Activated B cell treated with CpG ODN at 0.5 μM for 24 hours (primary cell): ENCODE measurements around the gene HCN4. TPM values are rescaled to one million over a fixed set of nuclear protein-coding genes. Genes with fewer than 3 reads are reported as not detected.

Source experiments
- ATAC-seq: fragments of 200-7000 bp; cut with Tn5 transposase; one replicate; pipeline ENCODE4 v1.10.0; 2021; ENCODE audit warnings: low read depth, mild to moderate bottlenecking, moderate library complexity
- CTCF ChIA-PET: fragments of 350-600 bp; sonication (Branson Sonifier 250); formaldehyde crosslinking; loops from one replicate; lab custom pipeline; 2021; ENCODE audit warnings: antibody characterized with exemption; lab: Charles Lee
- POLR2A ChIA-PET: fragments of 350-600 bp; sonication (Branson Sonifier 250); formaldehyde crosslinking; loops from one replicate; lab custom pipeline; 2021; ENCODE audit warnings: antibody characterized with exemption; lab: Charles Lee
- DNase-seq: peaks from one replicate; pipeline ENCODE4 v3.0.0; 2022
- H3K27ac Mint-ChIP-seq: one replicate; pipeline ENCODE4 v1.8.0; 2020; ENCODE audit warnings: mixed read lengths
- H3K27me3 Mint-ChIP-seq: one replicate; pipeline ENCODE4 v1.8.0; 2021; ENCODE audit warnings: mixed read lengths
- H3K36me3 Mint-ChIP-seq: one replicate; pipeline ENCODE4 v1.8.0; 2021; ENCODE audit warnings: low read depth, mixed read lengths
- H3K4me1 Mint-ChIP-seq: one replicate; pipeline ENCODE4 v1.8.0; 2021; ENCODE audit warnings: mixed read lengths
- H3K4me3 Mint-ChIP-seq: one replicate; pipeline ENCODE4 v1.8.0; 2020; ENCODE audit warnings: mild to moderate bottlenecking, mixed read lengths
- H3K9me3 Mint-ChIP-seq: one replicate; pipeline ENCODE4 v1.8.0; 2020; ENCODE audit warnings: mixed read lengths
- CTCF ChIP-seq: fragments of 200-600 bp; IDR thresholded peaks from one replicate; pipeline ENCODE4 v1.8.0; 2022; ENCODE audit warnings: antibody characterized with exemption, mild to moderate bottlenecking
- intact Hi-C: fragments of 100-400 bp; cut with micrococcal nuclease; formaldehyde crosslinking; loops from one replicate; pipeline ENCODE4 v1.15.1; 2024
- total RNA-seq: library from RNA; stranded (reverse); gene quantifications from 2 replicates; pipeline ENCODE4 v1.2.3, GENCODE V29; 2022

Gene HCN4
- total RNA-seq, 1 donor from 2014 or later: not detected

DNA sequence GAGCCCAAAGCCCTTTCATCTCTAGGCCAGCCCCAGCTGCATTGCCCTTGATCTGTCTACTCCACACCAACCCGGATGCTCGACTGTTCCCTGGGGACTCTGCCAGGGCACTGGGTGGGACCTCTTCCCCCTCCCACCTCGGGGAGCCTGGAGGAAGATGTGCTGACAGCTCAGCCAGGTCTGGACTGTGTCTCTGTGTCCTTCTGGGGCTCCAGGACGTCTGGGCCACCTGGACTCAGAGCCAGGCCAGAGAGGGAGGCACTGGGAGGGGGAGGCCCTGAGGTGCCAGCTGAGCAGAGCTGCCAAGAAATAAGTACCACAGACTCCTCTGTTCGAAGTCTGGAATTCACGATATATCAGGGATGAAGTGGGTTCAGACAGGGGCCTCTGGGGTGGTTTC, 5.8 kb upstream of the HCN4 start:
- Mint-ChIP-seq H3K9me3 (no peaks in the 10 kb centered on the region), H3K4me1 (no peaks in the 10 kb centered on the region), H3K27ac (no peak overlapping the region), H3K36me3 (no peaks in the 10 kb centered on the region), H3K27me3 (peaks cover 22% of the 10 kb centered on the region), H3K4me3 (no peak overlapping the region)
- ATAC-seq (no peak), DNase-seq (no peak)
- POLR2A ChIA-PET: no interaction called here
- CTCF ChIA-PET: no interaction called here
- intact Hi-C loops: no loop called here
- no peak for TF ChIP-seq CTCF

DNA sequence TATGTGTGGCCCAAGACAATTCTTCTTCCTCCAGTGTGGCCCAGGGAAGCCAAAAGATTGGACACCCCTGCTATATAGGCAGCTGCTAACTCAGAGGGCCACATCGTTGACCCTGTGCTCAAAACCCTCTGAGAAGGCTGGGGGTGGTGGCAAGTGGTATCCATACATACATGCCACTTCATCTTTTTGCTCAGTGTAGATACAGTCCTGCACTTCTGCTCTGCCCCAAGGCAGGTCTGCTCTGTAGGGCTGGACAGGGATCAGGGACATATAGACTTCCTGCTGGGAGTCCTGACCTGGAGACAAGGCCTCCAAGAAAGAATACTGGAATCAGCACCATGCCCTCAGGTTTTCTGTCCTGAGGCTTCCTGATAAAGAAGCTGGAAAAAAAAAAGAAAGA, 4.5 kb upstream of the HCN4 start:
- no peak for TF ChIP-seq CTCF
- Mint-ChIP-seq H3K4me1 (no peaks in the 10 kb centered on the region), H3K4me3 (no peak overlapping the region), H3K27ac (no peak overlapping the region), H3K9me3 (no peaks in the 10 kb centered on the region), H3K36me3 (no peaks in the 10 kb centered on the region), H3K27me3 (peaks cover 23% of the 10 kb centered on the region)
- ChIA-PET POLR2A (no interaction called here), CTCF (no interaction called here)
- no peak for ATAC-seq
- DNase-seq: no peak
- intact Hi-C loops: no loop called here

DNA sequence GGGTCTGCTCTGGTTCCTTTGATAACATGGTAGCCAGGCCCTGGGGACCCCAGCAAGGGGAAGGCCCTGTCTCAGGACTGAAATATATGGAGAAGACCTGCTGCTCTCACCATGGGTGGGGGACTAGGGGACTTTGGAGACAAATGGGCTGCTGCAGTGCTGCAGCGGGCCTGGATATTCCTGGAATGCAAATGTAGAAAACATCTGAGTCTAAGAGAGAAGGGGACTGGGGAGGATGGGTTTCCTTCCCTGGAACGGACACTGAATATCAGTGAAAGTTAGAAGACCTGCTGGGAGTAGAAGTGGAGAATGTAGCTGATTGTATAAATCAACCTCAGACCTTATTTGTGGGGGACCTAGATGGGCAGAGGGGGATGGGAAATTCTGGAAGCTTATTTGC, 3.1 kb upstream of the HCN4 start:
- no peak for ATAC-seq
- intact Hi-C loops: no loop called here
- H3K9me3 Mint-ChIP-seq: no peaks in the 10 kb centered on the region
- H3K27ac Mint-ChIP-seq: no peak overlapping the region
- no peak for TF ChIP-seq CTCF
- peaks cover 27% of the 10 kb centered on the region for H3K27me3 Mint-ChIP-seq
- DNase-seq: no peak
- ChIA-PET CTCF (no interaction called here), POLR2A (no interaction called here)
- H3K36me3 Mint-ChIP-seq: no peaks in the 10 kb centered on the region
- H3K4me3 Mint-ChIP-seq: no peak overlapping the region
- H3K4me1 Mint-ChIP-seq: no peaks in the 10 kb centered on the region

- Mint-ChIP-seq H3K27me3 (peaks cover 41% of the 10 kb centered on the region), H3K36me3 (no peaks in the 10 kb centered on the region), H3K4me1 (no peaks in the 10 kb centered on the region), H3K9me3 (no peaks in the 10 kb centered on the region), H3K4me3 (no peak overlapping the region), H3K27ac (no peak overlapping the region)
- CTCF ChIA-PET: interaction anchor here (0.7 kb wide), 1 partner anchor 13 kb away, joined by 3 read pairs; no protein-coding TSS in a partner anchor
- intact Hi-C loops: no loop called here
- ATAC-seq: no peak
- DNase-seq: no peak
- TF ChIP-seq CTCF: no peak
- POLR2A ChIA-PET: no interaction called here
These were observed 1.4 kb upstream of the HCN4 start for GRCh38 chr15:73370151-73370550.

DNA sequence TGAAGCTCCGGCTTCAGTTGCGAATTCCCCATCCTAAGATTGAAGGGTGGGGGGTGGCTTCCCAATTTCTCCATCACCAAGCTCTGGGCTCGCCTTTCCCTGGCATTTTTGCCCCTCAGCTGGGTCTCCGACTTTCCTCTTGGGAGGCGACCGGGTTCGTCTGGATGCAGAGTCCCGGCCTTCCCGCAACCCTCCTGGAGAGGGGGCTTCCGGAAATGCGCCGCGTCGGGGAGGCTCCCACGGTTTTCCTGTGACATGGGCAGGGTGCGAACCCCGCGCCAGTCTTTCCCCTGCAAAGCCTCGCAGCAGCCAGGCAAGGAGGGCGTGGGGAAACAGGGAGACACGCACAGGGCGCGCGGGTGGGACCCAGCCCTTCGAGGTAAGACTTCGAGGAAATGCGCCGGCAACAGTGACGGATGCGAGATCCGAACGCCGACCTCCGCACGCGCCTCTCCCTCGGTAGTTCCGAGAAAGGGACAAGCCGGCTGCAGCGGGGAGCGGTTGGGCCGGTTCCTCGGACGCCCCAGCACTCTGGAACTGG, 466 bp upstream of the HCN4 start:
- POLR2A ChIA-PET: no interaction called here
- Mint-ChIP-seq H3K36me3 (no peaks in the 10 kb centered on the region), H3K27me3 (peaks cover 47% of the 10 kb centered on the region), H3K4me1 (no peaks in the 10 kb centered on the region), H3K4me3 (no peak overlapping the region), H3K27ac (no peak overlapping the region), H3K9me3 (no peaks in the 10 kb centered on the region)
- ATAC-seq (no peak), DNase-seq (no peak)
- intact Hi-C loops: no loop called here
- no peak for TF ChIP-seq CTCF
- CTCF ChIA-PET: no interaction called here
